ENCODE results near the gene ITIH3. TPM values are rescaled to one million over a fixed set of nuclear protein-coding genes. Genes with fewer than 3 reads are reported as not detected.

Gene ITIH3
- total and polyA plus RNA-seq, 7 donors = 0.18 to 0.77 (median 0.29) TPM; not detected in 2

- TF ChIP-seq CTCF (IDR thresholded peaks at IDR 0.05) = no peak
- Histone ChIP-seq H3K36me3 (ENCODE audit: insufficient read depth in 1 of 2, low read depth in 1 of 2) (no peaks in the 10 kb centered on the region), H3K4me3 (no peak overlapping the region), H3K27me3 (ENCODE audit: insufficient read depth in 3 of 3, low read length in 2 of 3) (no peaks in the 10 kb centered on the region), H3K27ac (no peak overlapping the region), H3K9me3 (no peaks in the 10 kb centered on the region), H3K4me1 (no peaks in the 10 kb centered on the region)
- ATAC-seq (no peak), DNase-seq (peak in 1 of 2 donors; percentile 35)
- intact Hi-C loops (cut with DNase I) = no loop called here
- WGBS, 3 donors = 87 to 91% (median 89%) methylated on average over 7 of the region's 7 CpGs
Observed at GRCh38 chr3:52790337-52790736, 4.3 kb upstream of the ITIH3 start.

DNA sequence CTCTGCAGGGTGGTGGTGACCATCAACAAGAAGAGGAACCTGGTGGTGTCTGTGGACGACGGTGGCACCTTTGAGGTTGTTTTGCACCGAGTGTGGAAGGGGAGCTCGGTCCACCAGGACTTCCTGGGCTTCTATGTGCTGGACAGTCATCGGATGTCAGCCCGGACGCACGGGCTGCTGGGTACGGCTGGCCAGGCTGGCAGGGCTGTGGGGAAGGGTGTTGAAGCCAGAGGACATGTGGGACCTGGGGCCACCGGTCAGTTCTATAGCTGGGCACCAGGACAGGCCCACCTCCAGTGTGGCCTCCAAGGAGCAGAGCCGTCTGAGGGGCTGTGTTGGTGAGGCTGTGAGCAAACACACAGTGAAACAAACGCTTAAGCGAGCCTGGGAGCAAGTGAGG, 3.9 kb upstream of the ITIH3 start:
- H3K27me3 ChIP-seq (ENCODE audit: insufficient read depth in 3 of 3, low read length in 2 of 3) = no peaks in the 10 kb centered on the region
- DNase-seq (peak in 1 of 2 donors; percentile 46), ATAC-seq (no peak)
- WGBS, 3 donors = 85 to 93% (median 91%) methylated on average over 13 of the region's 13 CpGs
- TF ChIP-seq CTCF (IDR thresholded peaks at IDR 0.05) = no peak
- no peak overlapping the region for H3K27ac ChIP-seq
- intact Hi-C loops (cut with DNase I) = no loop called here
- no peaks in the 10 kb centered on the region for H3K4me1 ChIP-seq
- no peak overlapping the region for H3K4me3 ChIP-seq
- H3K36me3 ChIP-seq (ENCODE audit: insufficient read depth in 1 of 2, low read depth in 1 of 2) = no peaks in the 10 kb centered on the region
- no peaks in the 10 kb centered on the region for H3K9me3 ChIP-seq

GRCh38 chr3:52791366-52791765, 3.2 kb upstream of the ITIH3 start:
- no peak for TF ChIP-seq CTCF (IDR thresholded peaks at IDR 0.05)
- no peak for ATAC-seq
- H3K27me3 ChIP-seq (ENCODE audit: insufficient read depth in 3 of 3, low read length in 2 of 3) = no peaks in the 10 kb centered on the region
- 74 to 82% (median 79%) methylated on average over 12 of the region's 12 CpGs for WGBS, 3 donors
- no peaks in the 10 kb centered on the region for H3K4me1 ChIP-seq
- H3K4me3 ChIP-seq = no peak overlapping the region
- no peaks in the 10 kb centered on the region for H3K36me3 ChIP-seq (ENCODE audit: insufficient read depth in 1 of 2, low read depth in 1 of 2)
- intact Hi-C loops (cut with DNase I) = no loop called here
- no peak overlapping the region for H3K27ac ChIP-seq
- no peak for DNase-seq
- no peaks in the 10 kb centered on the region for H3K9me3 ChIP-seq

GRCh38 chr3:52791928-52792327, 2.7 kb upstream of the ITIH3 start:
- no peak for ATAC-seq
- TF ChIP-seq CTCF (IDR thresholded peaks at IDR 0.05) = no peak
- H3K9me3 ChIP-seq = no peaks in the 10 kb centered on the region
- H3K4me3 ChIP-seq = no peak overlapping the region
- H3K27me3 ChIP-seq (ENCODE audit: insufficient read depth in 3 of 3, low read length in 2 of 3) = no peaks in the 10 kb centered on the region
- no peaks in the 10 kb centered on the region for H3K4me1 ChIP-seq
- no peak overlapping the region for H3K27ac ChIP-seq
- intact Hi-C loops (cut with DNase I) = no loop called here
- DNase-seq = no peak
- H3K36me3 ChIP-seq (ENCODE audit: insufficient read depth in 1 of 2, low read depth in 1 of 2) = no peaks in the 10 kb centered on the region
- 72 to 79% (median 78%) methylated on average over 4 of the region's 4 CpGs for WGBS, 3 donors

DNA sequence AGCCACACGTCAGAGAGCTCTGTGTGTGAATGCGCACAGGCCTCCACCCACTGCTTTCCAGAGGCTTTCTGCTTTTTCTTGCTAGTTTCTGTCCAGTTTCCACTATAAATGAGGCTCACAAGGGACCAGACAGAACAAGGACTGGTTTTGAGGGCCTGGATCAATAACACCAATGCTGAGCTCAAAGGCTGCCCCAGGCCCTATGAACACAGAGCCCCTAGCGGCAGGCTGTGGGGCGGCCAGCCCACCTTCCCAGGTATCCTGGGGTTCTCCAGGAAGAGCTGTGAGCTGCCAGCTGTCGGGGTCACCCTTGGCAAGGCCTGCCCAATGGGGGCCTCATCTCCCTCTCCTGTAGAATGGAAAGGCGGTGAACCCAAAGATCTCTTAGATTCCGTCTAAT, 2.2 kb upstream of the ITIH3 start:
- 86 to 90% (median 87%) methylated on average over 7 of the region's 7 CpGs for WGBS, 3 donors

More for the DNA sequence above, 2.2 kb upstream of the ITIH3 start:
- no peaks in the 10 kb centered on the region for H3K27me3 ChIP-seq (ENCODE audit: insufficient read depth in 3 of 3, low read length in 2 of 3)
- H3K4me1 ChIP-seq = no peaks in the 10 kb centered on the region
- intact Hi-C loops (cut with DNase I) = no loop called here
- H3K4me3 ChIP-seq = no peak overlapping the region
- DNase-seq (no peak), ATAC-seq (no peak)
- H3K36me3 ChIP-seq (ENCODE audit: insufficient read depth in 1 of 2, low read depth in 1 of 2) = no peaks in the 10 kb centered on the region
- no peaks in the 10 kb centered on the region for H3K9me3 ChIP-seq
- no peak for TF ChIP-seq CTCF (IDR thresholded peaks at IDR 0.05)
- H3K27ac ChIP-seq = no peak overlapping the region

Data from psoas muscle (tissue), 8 donors.